Measurements from ENCODE around the gene MRPS25.

MRPS25 gene

DNA sequence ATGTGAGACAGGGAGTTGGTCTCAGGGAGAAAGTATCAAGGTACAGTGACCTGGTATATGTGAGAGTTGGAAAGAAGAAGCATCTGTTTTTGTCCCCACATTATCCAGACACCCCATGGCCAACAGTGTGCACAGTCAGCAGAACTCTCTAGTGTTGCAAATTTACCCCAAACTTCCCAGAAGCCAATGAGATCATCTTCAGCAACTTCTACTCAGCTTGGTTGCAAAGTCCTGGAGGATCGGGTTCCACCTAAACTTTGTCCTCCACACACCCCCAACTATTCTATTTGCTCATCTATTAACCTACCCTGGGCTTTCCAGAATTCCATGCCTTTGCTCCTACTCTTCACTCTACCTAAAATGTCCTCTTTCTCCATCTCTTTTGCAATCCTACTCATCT is 18.1 kb upstream of the MRPS25 start:
- no peak overlapping the region for H3K4me3 ChIP-seq (ENCODE audit: low read depth, low read length)
- TF ChIP-seq, protein P1, sequence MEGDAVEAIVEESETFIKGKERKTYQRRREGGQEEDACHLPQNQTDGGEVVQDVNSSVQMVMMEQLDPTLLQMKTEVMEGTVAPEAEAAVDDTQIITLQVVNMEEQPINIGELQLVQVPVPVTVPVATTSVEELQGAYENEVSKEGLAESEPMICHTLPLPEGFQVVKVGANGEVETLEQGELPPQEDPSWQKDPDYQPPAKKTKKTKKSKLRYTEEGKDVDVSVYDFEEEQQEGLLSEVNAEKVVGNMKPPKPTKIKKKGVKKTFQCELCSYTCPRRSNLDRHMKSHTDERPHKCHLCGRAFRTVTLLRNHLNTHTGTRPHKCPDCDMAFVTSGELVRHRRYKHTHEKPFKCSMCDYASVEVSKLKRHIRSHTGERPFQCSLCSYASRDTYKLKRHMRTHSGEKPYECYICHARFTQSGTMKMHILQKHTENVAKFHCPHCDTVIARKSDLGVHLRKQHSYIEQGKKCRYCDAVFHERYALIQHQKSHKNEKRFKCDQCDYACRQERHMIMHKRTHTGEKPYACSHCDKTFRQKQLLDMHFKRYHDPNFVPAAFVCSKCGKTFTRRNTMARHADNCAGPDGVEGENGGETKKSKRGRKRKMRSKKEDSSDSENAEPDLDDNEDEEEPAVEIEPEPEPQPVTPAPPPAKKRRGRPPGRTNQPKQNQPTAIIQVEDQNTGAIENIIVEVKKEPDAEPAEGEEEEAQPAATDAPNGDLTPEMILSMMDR (IDR thresholded peaks at IDR 0.05; ENCODE audit: low read depth, low read length, missing control alignments): no peak
- no peak for DNase-seq (ENCODE audit: low read depth)

DNA sequence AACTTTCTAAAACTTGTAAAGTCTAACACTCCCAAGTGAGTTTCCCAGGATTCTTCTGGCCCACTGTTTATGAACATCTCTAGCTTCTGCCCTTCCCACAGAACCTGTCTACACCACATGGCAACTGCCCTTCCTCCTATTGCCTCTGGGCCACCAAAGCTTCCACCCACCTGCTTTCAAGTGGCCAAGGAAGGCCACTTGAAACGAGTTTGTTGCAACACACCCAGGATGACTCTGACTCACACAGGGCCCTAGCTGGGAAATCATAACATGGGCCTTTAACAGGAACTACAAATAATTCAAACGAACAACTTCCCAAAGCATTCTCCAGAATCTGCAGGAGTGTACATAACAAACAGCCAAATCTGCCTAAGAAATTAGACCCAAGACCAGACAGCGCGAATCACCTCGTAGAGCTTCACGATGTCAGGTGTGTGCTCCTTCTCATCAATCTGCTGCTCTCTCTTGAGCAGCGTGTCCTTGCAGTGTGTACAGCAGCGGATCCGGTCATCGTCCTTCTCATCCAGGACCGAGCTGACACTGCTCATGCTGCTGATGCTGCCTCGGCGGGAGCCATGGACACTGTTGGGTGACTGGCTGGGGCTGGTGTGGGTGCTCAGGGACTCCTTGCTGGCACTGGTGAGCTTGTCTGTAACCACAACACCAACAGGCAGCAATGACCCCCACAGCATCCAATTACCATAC is 17.0 kb upstream of the MRPS25 start:
- TF ChIP-seq, protein P1 (IDR thresholded peaks at IDR 0.05; ENCODE audit: low read depth, low read length, missing control alignments): no peak
- no peak for DNase-seq (ENCODE audit: low read depth)
- H3K4me3 ChIP-seq (ENCODE audit: low read depth, low read length): no peak overlapping the region

DNA sequence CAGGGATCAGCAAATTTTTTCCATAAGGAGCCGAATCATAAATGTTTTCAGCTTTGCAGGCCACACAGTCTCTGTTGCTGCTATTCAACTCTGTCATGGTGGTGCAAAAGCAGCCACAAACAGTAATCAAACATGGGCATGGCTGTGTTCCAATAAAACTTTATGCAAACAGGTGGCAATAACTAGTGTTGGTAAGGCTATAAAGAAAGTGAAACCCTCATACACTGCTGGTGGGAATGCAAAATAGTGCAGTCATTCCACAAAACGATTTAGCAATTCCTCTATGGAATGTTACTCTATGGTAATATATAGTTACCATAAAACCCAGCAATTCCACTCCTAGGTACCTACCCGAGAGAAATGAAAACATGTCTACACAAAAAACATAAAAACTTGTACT is 14.0 kb upstream of the MRPS25 start:
- no peak for DNase-seq (ENCODE audit: low read depth)
- TF ChIP-seq, protein P1 (IDR thresholded peaks at IDR 0.05; ENCODE audit: low read depth, low read length, missing control alignments): no peak
- H3K4me3 ChIP-seq (ENCODE audit: low read depth, low read length): no peak overlapping the region

DNA sequence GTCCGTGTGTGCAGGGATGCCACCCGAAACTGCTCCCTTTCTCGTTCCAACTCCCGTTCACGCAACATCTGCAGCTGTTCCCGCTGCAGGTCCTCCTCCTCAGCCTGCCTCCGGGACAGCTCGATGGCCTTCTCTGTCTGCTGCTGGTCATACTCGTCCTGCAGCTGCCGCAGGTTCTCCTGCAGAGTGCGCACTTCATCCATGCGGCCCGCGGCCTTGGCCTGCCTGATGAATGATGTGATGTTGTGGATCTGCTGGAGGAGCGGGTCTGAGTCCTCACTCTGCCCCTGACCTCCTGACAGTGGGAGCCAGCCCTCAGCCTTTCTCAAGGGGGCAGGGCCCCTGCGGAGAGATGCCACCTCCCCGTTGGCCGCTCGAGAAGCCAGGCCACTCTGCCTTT is 9.4 kb upstream of the MRPS25 start:
- H3K4me3 ChIP-seq (ENCODE audit: low read depth, low read length): no peak overlapping the region
- TF ChIP-seq, protein P1 (IDR thresholded peaks at IDR 0.05; ENCODE audit: low read depth, low read length, missing control alignments): no peak
- DNase-seq (ENCODE audit: low read depth): no peak

DNA sequence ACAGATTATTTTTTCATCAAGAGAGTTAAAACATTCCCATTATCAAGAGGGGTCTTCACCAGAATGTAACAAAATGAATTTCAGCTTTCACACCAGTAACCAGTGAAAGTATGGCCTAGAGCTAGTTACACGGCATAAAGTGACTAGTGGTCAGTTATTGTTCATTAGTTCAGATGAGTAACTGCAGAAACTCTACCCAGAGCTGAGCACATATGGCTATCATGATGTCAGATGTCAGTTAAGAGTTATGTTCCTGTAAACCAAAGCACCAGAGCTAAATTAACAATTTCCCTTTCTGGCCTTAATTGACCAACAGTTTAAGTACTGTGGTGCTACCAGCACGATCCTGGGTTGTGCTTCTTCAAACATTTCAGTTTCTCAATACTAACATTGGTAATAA is 6.6 kb upstream of the MRPS25 start:
- no peak overlapping the region for H3K4me3 ChIP-seq (ENCODE audit: low read depth, low read length)
- TF ChIP-seq, protein P1 (IDR thresholded peaks at IDR 0.05; ENCODE audit: low read depth, low read length, missing control alignments): no peak
- no peak for DNase-seq (ENCODE audit: low read depth)

DNA sequence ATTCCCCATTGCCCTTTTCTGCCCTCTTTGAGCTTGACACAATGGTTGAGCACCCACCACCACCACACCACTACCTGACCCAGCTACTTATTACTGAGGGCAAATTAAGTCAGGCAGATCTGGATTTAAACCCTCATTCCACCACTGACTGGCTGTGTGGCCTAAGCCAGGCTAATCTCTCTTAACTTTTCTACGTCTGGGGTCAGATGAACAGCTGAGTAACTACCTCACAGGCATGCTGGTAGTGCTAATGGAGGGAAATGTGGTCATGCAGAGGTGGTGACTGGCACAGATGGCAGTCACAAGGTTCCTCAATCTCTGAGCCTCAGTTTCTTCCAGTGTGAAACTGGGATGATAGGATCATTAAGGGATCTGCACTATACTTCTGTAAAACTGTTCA is 4.3 kb upstream of the MRPS25 start:
- no peak for DNase-seq (ENCODE audit: low read depth)
- TF ChIP-seq, protein P1 (IDR thresholded peaks at IDR 0.05; ENCODE audit: low read depth, low read length, missing control alignments): no peak
- no peak overlapping the region for H3K4me3 ChIP-seq (ENCODE audit: low read depth, low read length)

DNA sequence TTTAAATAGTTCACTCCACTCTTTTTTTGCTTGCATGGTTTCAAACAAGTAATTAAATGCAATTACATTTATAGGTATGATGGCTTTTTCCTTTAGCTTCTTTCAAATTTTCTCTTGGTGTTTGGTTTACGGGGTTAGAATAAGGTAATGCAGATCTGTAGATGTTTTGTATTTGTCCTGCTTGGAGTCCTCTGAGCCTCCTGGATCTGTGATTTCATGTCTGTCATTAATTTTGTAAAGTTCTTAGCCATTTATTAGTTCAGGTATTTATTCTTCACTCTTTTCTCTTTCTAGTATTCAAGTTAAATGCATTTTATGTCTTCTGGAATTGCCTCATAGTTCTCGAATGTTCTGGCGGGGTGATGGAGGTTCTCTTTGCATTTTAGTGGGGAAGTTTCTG is 1.4 kb upstream of the MRPS25 start:
- TF ChIP-seq, protein P1 (IDR thresholded peaks at IDR 0.05; ENCODE audit: low read depth, low read length, missing control alignments): no peak
- DNase-seq (ENCODE audit: low read depth): no peak
- H3K4me3 ChIP-seq (ENCODE audit: low read depth, low read length): no peak overlapping the region
